ENCODE measurements around the gene RDH13. TPM values are rescaled to one million over a fixed set of nuclear protein-coding genes. Genes with fewer than 3 reads are reported as not detected.

Gene RDH13
- total RNA-seq, 1 experiment from 2014 or later, result 39.5 TPM

GRCh38 chr19:55106591-55106990 is 43.6 kb upstream of the RDH13 start:
- DNase-seq (ENCODE audit: low spot score) (no peak), ATAC-seq (no peak)
- no peak for TF ChIP-seq FOXK1 (CRISPR knock-in tag; IDR thresholded peaks at IDR 0.05)
- TF ChIP-seq ATF2 (CRISPR knock-in tag; IDR thresholded peaks at IDR 0.05; ENCODE audit: borderline replicate concordance, low read depth), result no peak
- TF ChIP-seq ZNF671 (CRISPR knock-in tag; IDR thresholded peaks at IDR 0.05), result no peak
- no peak for TF ChIP-seq TP53 (CRISPR knock-in tag; IDR thresholded peaks at IDR 0.05)
- no peak for TF ChIP-seq ARID4B (CRISPR knock-in tag; IDR thresholded peaks at IDR 0.05; ENCODE audit: borderline replicate concordance)
- no peak for TF ChIP-seq ZNF396 (CRISPR knock-in tag; IDR thresholded peaks at IDR 0.05; ENCODE audit: borderline replicate concordance)
- TF ChIP-seq ZSCAN18 (CRISPR knock-in tag; IDR thresholded peaks at IDR 0.05), result no peak
- TF ChIP-seq GTF2I (CRISPR knock-in tag; conservative IDR thresholded peaks at IDR 0.05), result no peak
- no peak for TF ChIP-seq CDX4 (CRISPR knock-in tag; IDR thresholded peaks at IDR 0.05; ENCODE audit: borderline replicate concordance)
- TF ChIP-seq TEAD1 (CRISPR knock-in tag; IDR thresholded peaks at IDR 0.05), result no peak
- no peak for TF ChIP-seq JUN (CRISPR knock-in tag; IDR thresholded peaks at IDR 0.05)
- TF ChIP-seq STAT6 (CRISPR knock-in tag; conservative IDR thresholded peaks at IDR 0.05; ENCODE audit: low read depth), result no peak
- no peak for TF ChIP-seq ZNF121 (CRISPR knock-in tag; IDR thresholded peaks at IDR 0.05)
- Mint-ChIP-seq H3K4me1 (no peaks in the 10 kb centered on the region), H3K9me3 (peaks cover 7% of the 10 kb centered on the region; the same call in 1 of the 2 replicates), H3K27me3 (ENCODE audit: low read depth) (no peaks in the 10 kb centered on the region), H3K27ac (no peak overlapping the region), H3K4me3 (no peak overlapping the region), H3K36me3 (peaks cover 29% of the 10 kb centered on the region)
- CTCF ChIA-PET, result interaction anchor here (1.1 kb wide), 1 partner anchor 10 kb away, joined by 4 read pairs; no protein-coding TSS in a partner anchor
- POLR2A ChIA-PET, result interaction anchor here (1.1 kb wide), 1 partner anchor 11 kb away, joined by 5 read pairs; the partner anchor contains the start of gene PPP1R12C

GRCh38 chr19:55105237-55105636 is 42.3 kb upstream of the RDH13 start:
- Mint-ChIP-seq H3K27ac (no peak overlapping the region), H3K9me3 (peaks cover 7% of the 10 kb centered on the region; the same call in 1 of the 2 replicates), H3K36me3 (peaks cover 29% of the 10 kb centered on the region), H3K4me3 (no peak overlapping the region), H3K4me1 (peaks cover 2% of the 10 kb centered on the region), H3K27me3 (ENCODE audit: low read depth) (no peaks in the 10 kb centered on the region)
- ATAC-seq, result no peak
- no peak for DNase-seq (ENCODE audit: low spot score)
- CTCF ChIA-PET, result interaction anchor here (1.2 kb wide), 1 partner anchor 11 kb away, joined by 4 read pairs; no protein-coding TSS in a partner anchor
- POLR2A ChIA-PET, result interaction anchor here (1.3 kb wide), 1 partner anchor 9 kb away, joined by 4 read pairs; no protein-coding TSS in a partner anchor
- TF ChIP-seq MXD4 (CRISPR knock-in tag; IDR thresholded peaks at IDR 0.05; ENCODE audit: borderline replicate concordance), result no peak
- no peak for TF ChIP-seq ZNF512 (CRISPR knock-in tag; IDR thresholded peaks at IDR 0.05; ENCODE audit: borderline replicate concordance)
- TF ChIP-seq FOXP4 (CRISPR knock-in tag; IDR thresholded peaks at IDR 0.05), result no peak
- TF ChIP-seq JUN (CRISPR knock-in tag; IDR thresholded peaks at IDR 0.05), result no peak
